ENCODE measurements around the gene SPTBN1. TPM values are rescaled to one million over a fixed set of nuclear protein-coding genes. Genes with fewer than 3 reads are reported as not detected.

The SPTBN1 gene
- total and polyA plus RNA-seq, 9 of the 15 experiments (the other 6 are each of a cell fraction or from before 2014, with no cell fraction given): 8.9 to 66.8 (median 31.4) TPM

- no peak for TF ChIP-seq E2F8 (IDR thresholded peaks at IDR 0.05; ENCODE audit: low read depth, partially characterized antibody)
- no peak for TF ChIP-seq ZBTB33 (CRISPR knock-in tag; IDR thresholded peaks at IDR 0.05)
Observed at GRCh38 chr2:54584598-54584997, 128.5 kb downstream of the SPTBN1 start (continued).

- Histone ChIP-seq H3K9ac (ENCODE audit: insufficient read depth in 1 of 2, low read depth in 2 of 2, low read length in 2 of 2) (peak overlapping the region in 1 of 2 experiments; percentile 2; a peak in 1 of 4 replicates), H4K20me1 (replicated peaks; ENCODE audit: control insufficient read depth, insufficient read depth, low read length) (peaks cover 4% of the 10 kb centered on the region), H3K79me2 (ENCODE audit: control insufficient read depth, insufficient read depth, low read length) (peaks cover 78% of the 10 kb centered on the region), H3K27me3 (ENCODE audit: control insufficient read depth in 2 of 2, insufficient read depth in 2 of 2, low read length in 2 of 2) (no peaks in the 10 kb centered on the region), H3K4me3 (no peak overlapping the region), H2AFZ (ENCODE audit: low read depth, low read length) (no peak overlapping the region), H3K4me2 (ENCODE audit: insufficient read depth, low read length) (no peak overlapping the region), H3K4me1 (replicated peaks in 1 of 2; ENCODE audit: control insufficient read depth in 2 of 2, insufficient read depth in 2 of 2, low read length in 2 of 2) (peaks cover 15 to 77% of the 10 kb centered on the region in 2 experiments; a peak in 4 of 5 replicates), H3K36me3 (ENCODE audit: control insufficient read depth, insufficient read depth, low read length) (no peaks in the 10 kb centered on the region), H3K9me1 (ENCODE audit: control insufficient read depth, insufficient read depth, low read length) (peaks cover 4% of the 10 kb centered on the region), H3K9me3 (replicated peaks; ENCODE audit: control insufficient read depth, insufficient read depth, low read depth, low read length) (no peaks in the 10 kb centered on the region), H3K27ac (ENCODE audit: extremely low read depth, low read depth, low read length) (no peak overlapping the region)
- TF ChIP-seq ZBTB49 (CRISPR knock-in tag; IDR thresholded peaks at IDR 0.05; ENCODE audit: borderline replicate concordance): no peak
- peak; percentile 45; the same call in 1 of the 2 replicates for TF ChIP-seq HMBOX1 (IDR thresholded peaks at IDR 0.05)
- TF ChIP-seq HMGXB4 (CRISPR knock-in tag; IDR thresholded peaks at IDR 0.05): no peak
- TF ChIP-seq KDM1A (IDR thresholded peaks at IDR 0.05): 0 out of 4 replicates have a peak, but pooled peaks of 1 of the 2 experiments have one; percentile 28
- TF ChIP-seq ZBTB12 (CRISPR knock-in tag; IDR thresholded peaks at IDR 0.05): no peak
- 0 out of 2 replicates have a peak, but pooled peaks have one; percentile 20 for TF ChIP-seq NFE2 (IDR thresholded peaks at IDR 0.05; ENCODE audit: low read depth)
- FAIRE-seq: peak; percentile 48
- in situ Hi-C loops (cut with MboI) (no loop called here), intact Hi-C loops (cut with micrococcal nuclease) (no loop called here)
- DNase-seq (ENCODE audit: extremely low read depth in 1 of 4, low spot score in 3 of 4): peak in 3 of 4 experiments; percentile 36 to 55 (median 50)
- BruUV-seq (replicated peaks): no TSS peak
- peak; percentile 24 for ATAC-seq
- POLR2A ChIA-PET: no interaction called here
- CTCF ChIA-PET (ENCODE audit: low intra/inter-chr PET ratio): no interaction called here
Observed at GRCh38 chr2:54585136-54585733, 129.1 kb downstream of the SPTBN1 start.

Data from K562 (cell line).